GM23338 (cell line): ENCODE measurements around the gene OR2T6. TPM values are rescaled to one million over a fixed set of nuclear protein-coding genes. Genes with fewer than 3 reads are reported as not detected.

ENCODE experiments used
- ATAC-seq: fragments of 200-7000 bp; cut with Tn5 transposase; 3 replicates; pipeline ENCODE4 v1.9.1; 2020
- DNase-seq: peaks from one replicate; pipeline ENCODE4 v3.0.0-alpha.2; 2015; ENCODE audit warnings: low spot score
- H2AFZ ChIP-seq: fragments of 200-600 bp; sonication (generic); 2 replicates; pipeline ENCODE4 v1.8.0; 2016; ENCODE audit warnings: antibody characterized with exemption, mild to moderate bottlenecking, moderate library complexity
- H3F3A ChIP-seq: fragments of 200-600 bp; sonication (generic); replicated peaks from 2 replicates; pipeline ENCODE4 v1.8.0; 2017; ENCODE audit warnings: antibody characterized with exemption, mixed run types, low read depth
- H3K27ac ChIP-seq: fragments of 200-600 bp; sonication (generic); 2 replicates; pipeline ENCODE4 v1.6.1; 2016; ENCODE audit warnings: low read depth
- H3K27me3 ChIP-seq: fragments of 200-600 bp; sonication (generic); 2 replicates; pipeline ENCODE4 v1.8.0; 2016; ENCODE audit warnings: mild to moderate bottlenecking, mixed run types, moderate library complexity; ENCODE audit not compliant: insufficient read depth
- H3K36me3 ChIP-seq: fragments of 200-600 bp; sonication (generic); 2 replicates; pipeline ENCODE4 v1.8.0; 2016; ENCODE audit warnings: mild to moderate bottlenecking; ENCODE audit not compliant: insufficient read depth
- H3K4me1 ChIP-seq: fragments of 200-600 bp; sonication (generic); 2 replicates; pipeline ENCODE4 v1.8.0; 2016; ENCODE audit warnings: mild to moderate bottlenecking, moderate library complexity; ENCODE audit not compliant: insufficient read depth
- H3K4me2 ChIP-seq: fragments of 200-600 bp; sonication (generic); 2 replicates; pipeline ENCODE4 v1.7.1; 2017; ENCODE audit warnings: mixed run types
- H3K4me3 ChIP-seq: fragments of 200-600 bp; sonication (generic); 2 replicates; pipeline ENCODE4 v1.6.1; 2016; ENCODE audit warnings: mixed run types
- H3K79me2 ChIP-seq: fragments of 200-600 bp; sonication (generic); replicated peaks from 2 replicates; pipeline ENCODE4 v1.8.0; 2017; ENCODE audit warnings: mild to moderate bottlenecking; ENCODE audit not compliant: insufficient read depth
- H3K9me2 ChIP-seq: fragments of 200-600 bp; sonication (generic); 2 replicates; pipeline ENCODE4 v1.8.0; 2017; ENCODE audit not compliant: insufficient read depth
- H4K20me1 ChIP-seq: fragments of 200-600 bp; sonication (generic); replicated peaks from 2 replicates; pipeline ENCODE4 v1.8.0; 2017; ENCODE audit warnings: mild to moderate bottlenecking; ENCODE audit not compliant: insufficient read depth
- H3K27ac Mint-ChIP-seq: 2 replicates; pipeline ENCODE4 v1.8.0; 2020; ENCODE audit warnings: inconsistent platforms, mild to moderate bottlenecking, moderate library complexity, mixed read lengths
- H3K27me3 Mint-ChIP-seq: 3 replicates; pipeline ENCODE4 v1.8.0; 2022; ENCODE audit warnings: low read depth, mild to moderate bottlenecking, moderate library complexity, mixed read lengths, inconsistent platforms; ENCODE audit not compliant: insufficient read depth, poor library complexity
- H3K36me3 Mint-ChIP-seq: 3 replicates; pipeline ENCODE4 v1.8.0; 2021; ENCODE audit warnings: low read depth, mild to moderate bottlenecking, inconsistent platforms, moderate library complexity, mixed read lengths
- H3K4me1 Mint-ChIP-seq: 3 replicates; pipeline ENCODE4 v1.8.0; 2020; ENCODE audit warnings: mild to moderate bottlenecking, inconsistent platforms, mixed read lengths
- H3K4me3 Mint-ChIP-seq: 3 replicates; pipeline ENCODE4 v1.8.0; 2021; ENCODE audit warnings: moderate library complexity, mild to moderate bottlenecking, inconsistent platforms, mixed read lengths
- H3K9me3 Mint-ChIP-seq: 3 replicates; pipeline ENCODE4 v1.8.0; 2020; ENCODE audit warnings: moderate library complexity, mild to moderate bottlenecking, inconsistent platforms, mixed read lengths
- CREB1 ChIP-seq: fragments of 250-450 bp; sonication (Bioruptor Pico); IDR thresholded peaks from 2 replicates; pipeline ENCODE4 v1.5.0; 2020; ENCODE audit warnings: low read depth, mild to moderate bottlenecking, moderate library complexity
- CTCF ChIP-seq, 2 experiments: fragments of 200-600 bp in 1 of 2; sonication (generic) in 1 of 2; conservative IDR thresholded peaks; 2 replicates each; pipeline versions ENCODE4 v1.5.1 to v1.6.1; 2016 to 2017; ENCODE audit warnings: antibody characterized with exemption in 2 of 2, low read depth in 2 of 2, mild to moderate bottlenecking in 2 of 2, moderate library complexity in 1 of 2
- ETS1 ChIP-seq: IDR thresholded peaks from 2 replicates; pipeline ENCODE4 v1.6.1; 2016; ENCODE audit warnings: antibody characterized with exemption
- EZH2phosphoT487 ChIP-seq: fragments of 200-600 bp; sonication (generic); IDR thresholded peaks from one replicate; pipeline ENCODE4 v1.8.1; 2018; ENCODE audit warnings: antibody characterized with exemption; ENCODE audit not compliant: unreplicated experiment
- JUNB ChIP-seq: IDR thresholded peaks from one replicate; pipeline ENCODE4 v1.6.1; 2016; ENCODE audit warnings: antibody characterized with exemption; ENCODE audit not compliant: unreplicated experiment
- NANOG ChIP-seq: IDR thresholded peaks from 2 replicates; pipeline ENCODE4 v1.6.1; 2016; ENCODE audit warnings: antibody characterized with exemption, borderline replicate concordance
- ZNF114 ChIP-seq: fragments of 250-450 bp; sonication (Bioruptor Pico); IDR thresholded peaks from 2 replicates; pipeline ENCODE4 v1.5.0; 2020; ENCODE audit warnings: mild to moderate bottlenecking, moderate library complexity
- polyA plus RNA-seq: library from polyadenylated mRNA; unstranded; fragments of >200 nt; fragmentation: Nextera tagmentation; extraction: Ambion mirVana; gene quantifications from 2 replicates; pipeline ENCODE4 v1.2.1, GENCODE V29; 2016
- total RNA-seq: library from RNA; depleted of rRNA; stranded (reverse); fragments of >200 nt; shearing (Covaris generic); gene quantifications from 2 replicates; pipeline ENCODE4 v1.2.3, GENCODE V29; 2014
- TF ChIP-seq, protein P1 (sequence below): fragments of 250-450 bp; sonication (Bioruptor Pico); IDR thresholded peaks from 2 replicates; pipeline ENCODE4 v1.5.0; 2020; ENCODE audit warnings: mild to moderate bottlenecking, moderate library complexity
- TF ChIP-seq, protein P2 (sequence below): IDR thresholded peaks from one replicate; pipeline ENCODE4 v1.6.1; 2018; ENCODE audit warnings: antibody characterized with exemption; ENCODE audit not compliant: unreplicated experiment

The OR2T6 gene
- total and polyA plus RNA-seq, 2 experiments from 2014 or later: not detected

DNA sequence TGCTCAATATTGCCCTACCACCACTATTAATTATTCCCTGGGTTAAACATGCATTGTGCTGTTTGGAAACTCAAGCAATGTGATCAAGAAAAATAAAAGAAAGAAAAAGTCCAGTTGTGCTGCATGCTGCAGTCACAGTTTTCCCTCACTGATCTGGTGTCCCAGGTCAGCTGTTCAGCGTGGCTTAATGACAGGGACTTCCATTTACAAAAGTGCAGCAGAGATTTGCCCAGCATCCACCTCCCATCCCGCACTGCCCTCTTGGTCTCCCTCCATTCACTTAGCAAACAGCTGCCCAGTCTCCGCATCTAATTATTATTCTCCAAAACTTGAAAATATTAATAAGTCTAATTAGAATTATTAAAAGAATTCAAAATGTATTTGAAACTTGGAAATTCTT is 16.1 kb upstream of the OR2T6 start:
- Histone ChIP-seq H3K4me1 (no peaks in the 10 kb centered on the region), H3K9me2 (no peaks in the 10 kb centered on the region), H3K4me3 (no peak overlapping the region), H4K20me1 (no peaks in the 10 kb centered on the region), H3K27ac (no peak overlapping the region), H3K27me3 (no peaks in the 10 kb centered on the region), H3K79me2 (no peaks in the 10 kb centered on the region), H3K4me2 (no peak overlapping the region), H3F3A (no peaks in the 10 kb centered on the region), H2AFZ (no peak overlapping the region), H3K36me3 (no peaks in the 10 kb centered on the region)
- Mint-ChIP-seq H3K27me3 (no peaks in the 10 kb centered on the region), H3K27ac (no peak overlapping the region), H3K36me3 (peaks cover 20% of the 10 kb centered on the region), H3K9me3 (peaks cover 85% of the 10 kb centered on the region), H3K4me3 (no peak overlapping the region), H3K4me1 (no peaks in the 10 kb centered on the region)
- DNase-seq: no peak
- TF ChIP-seq ZNF114: no peak
- TF ChIP-seq ETS1: no peak
- TF ChIP-seq, protein P1, sequence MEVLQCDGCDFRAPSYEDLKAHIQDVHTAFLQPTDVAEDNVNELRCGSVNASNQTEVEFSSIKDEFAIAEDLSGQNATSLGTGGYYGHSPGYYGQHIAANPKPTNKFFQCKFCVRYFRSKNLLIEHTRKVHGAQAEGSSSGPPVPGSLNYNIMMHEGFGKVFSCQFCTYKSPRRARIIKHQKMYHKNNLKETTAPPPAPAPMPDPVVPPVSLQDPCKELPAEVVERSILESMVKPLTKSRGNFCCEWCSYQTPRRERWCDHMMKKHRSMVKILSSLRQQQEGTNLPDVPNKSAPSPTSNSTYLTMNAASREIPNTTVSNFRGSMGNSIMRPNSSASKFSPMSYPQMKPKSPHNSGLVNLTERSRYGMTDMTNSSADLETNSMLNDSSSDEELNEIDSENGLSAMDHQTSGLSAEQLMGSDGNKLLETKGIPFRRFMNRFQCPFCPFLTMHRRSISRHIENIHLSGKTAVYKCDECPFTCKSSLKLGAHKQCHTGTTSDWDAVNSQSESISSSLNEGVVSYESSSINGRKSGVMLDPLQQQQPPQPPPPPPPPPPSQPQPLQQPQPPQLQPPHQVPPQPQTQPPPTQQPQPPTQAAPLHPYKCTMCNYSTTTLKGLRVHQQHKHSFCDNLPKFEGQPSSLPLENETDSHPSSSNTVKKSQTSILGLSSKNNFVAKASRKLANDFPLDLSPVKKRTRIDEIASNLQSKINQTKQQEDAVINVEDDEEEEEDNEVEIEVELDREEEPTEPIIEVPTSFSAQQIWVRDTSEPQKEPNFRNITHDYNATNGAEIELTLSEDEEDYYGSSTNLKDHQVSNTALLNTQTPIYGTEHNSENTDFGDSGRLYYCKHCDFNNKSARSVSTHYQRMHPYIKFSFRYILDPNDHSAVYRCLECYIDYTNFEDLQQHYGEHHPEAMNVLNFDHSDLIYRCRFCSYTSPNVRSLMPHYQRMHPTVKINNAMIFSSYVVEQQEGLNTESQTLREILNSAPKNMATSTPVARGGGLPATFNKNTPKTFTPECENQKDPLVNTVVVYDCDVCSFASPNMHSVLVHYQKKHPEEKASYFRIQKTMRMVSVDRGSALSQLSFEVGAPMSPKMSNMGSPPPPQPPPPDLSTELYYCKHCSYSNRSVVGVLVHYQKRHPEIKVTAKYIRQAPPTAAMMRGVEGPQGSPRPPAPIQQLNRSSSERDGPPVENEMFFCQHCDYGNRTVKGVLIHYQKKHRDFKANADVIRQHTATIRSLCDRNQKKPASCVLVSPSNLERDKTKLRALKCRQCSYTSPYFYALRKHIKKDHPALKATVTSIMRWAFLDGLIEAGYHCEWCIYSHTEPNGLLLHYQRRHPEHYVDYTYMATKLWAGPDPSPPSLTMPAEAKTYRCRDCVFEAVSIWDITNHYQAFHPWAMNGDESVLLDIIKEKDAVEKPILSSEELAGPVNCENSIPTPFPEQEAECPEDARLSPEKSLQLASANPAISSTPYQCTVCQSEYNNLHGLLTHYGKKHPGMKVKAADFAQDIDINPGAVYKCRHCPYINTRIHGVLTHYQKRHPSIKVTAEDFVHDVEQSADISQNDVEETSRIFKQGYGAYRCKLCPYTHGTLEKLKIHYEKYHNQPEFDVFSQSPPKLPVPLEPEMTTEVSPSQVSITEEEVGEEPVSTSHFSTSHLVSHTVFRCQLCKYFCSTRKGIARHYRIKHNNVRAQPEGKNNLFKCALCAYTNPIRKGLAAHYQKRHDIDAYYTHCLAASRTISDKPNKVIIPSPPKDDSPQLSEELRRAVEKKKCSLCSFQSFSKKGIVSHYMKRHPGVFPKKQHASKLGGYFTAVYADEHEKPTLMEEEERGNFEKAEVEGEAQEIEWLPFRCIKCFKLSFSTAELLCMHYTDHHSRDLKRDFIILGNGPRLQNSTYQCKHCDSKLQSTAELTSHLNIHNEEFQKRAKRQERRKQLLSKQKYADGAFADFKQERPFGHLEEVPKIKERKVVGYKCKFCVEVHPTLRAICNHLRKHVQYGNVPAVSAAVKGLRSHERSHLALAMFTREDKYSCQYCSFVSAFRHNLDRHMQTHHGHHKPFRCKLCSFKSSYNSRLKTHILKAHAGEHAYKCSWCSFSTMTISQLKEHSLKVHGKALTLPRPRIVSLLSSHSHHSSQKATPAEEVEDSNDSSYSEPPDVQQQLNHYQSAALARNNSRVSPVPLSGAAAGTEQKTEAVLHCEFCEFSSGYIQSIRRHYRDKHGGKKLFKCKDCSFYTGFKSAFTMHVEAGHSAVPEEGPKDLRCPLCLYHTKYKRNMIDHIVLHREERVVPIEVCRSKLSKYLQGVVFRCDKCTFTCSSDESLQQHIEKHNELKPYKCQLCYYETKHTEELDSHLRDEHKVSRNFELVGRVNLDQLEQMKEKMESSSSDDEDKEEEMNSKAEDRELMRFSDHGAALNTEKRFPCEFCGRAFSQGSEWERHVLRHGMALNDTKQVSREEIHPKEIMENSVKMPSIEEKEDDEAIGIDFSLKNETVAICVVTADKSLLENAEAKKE (CRISPR knock-in tag): no peak
- TF ChIP-seq JUNB: no peak
- no peak for TF ChIP-seq NANOG
- TF ChIP-seq CREB1 (CRISPR knock-in tag): no peak
- TF ChIP-seq EZH2phosphoT487: no peak
- TF ChIP-seq CTCF (conservative IDR thresholded peaks at IDR 0.05; ENCODE audit: low read depth in 2 of 2): no peak
- TF ChIP-seq, protein P2, sequence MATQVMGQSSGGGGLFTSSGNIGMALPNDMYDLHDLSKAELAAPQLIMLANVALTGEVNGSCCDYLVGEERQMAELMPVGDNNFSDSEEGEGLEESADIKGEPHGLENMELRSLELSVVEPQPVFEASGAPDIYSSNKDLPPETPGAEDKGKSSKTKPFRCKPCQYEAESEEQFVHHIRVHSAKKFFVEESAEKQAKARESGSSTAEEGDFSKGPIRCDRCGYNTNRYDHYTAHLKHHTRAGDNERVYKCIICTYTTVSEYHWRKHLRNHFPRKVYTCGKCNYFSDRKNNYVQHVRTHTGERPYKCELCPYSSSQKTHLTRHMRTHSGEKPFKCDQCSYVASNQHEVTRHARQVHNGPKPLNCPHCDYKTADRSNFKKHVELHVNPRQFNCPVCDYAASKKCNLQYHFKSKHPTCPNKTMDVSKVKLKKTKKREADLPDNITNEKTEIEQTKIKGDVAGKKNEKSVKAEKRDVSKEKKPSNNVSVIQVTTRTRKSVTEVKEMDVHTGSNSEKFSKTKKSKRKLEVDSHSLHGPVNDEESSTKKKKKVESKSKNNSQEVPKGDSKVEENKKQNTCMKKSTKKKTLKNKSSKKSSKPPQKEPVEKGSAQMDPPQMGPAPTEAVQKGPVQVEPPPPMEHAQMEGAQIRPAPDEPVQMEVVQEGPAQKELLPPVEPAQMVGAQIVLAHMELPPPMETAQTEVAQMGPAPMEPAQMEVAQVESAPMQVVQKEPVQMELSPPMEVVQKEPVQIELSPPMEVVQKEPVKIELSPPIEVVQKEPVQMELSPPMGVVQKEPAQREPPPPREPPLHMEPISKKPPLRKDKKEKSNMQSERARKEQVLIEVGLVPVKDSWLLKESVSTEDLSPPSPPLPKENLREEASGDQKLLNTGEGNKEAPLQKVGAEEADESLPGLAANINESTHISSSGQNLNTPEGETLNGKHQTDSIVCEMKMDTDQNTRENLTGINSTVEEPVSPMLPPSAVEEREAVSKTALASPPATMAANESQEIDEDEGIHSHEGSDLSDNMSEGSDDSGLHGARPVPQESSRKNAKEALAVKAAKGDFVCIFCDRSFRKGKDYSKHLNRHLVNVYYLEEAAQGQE: no peak
- ATAC-seq: no peak
